H9 (cell line): Measurements from ENCODE around the gene PRKD2. TPM values are rescaled to one million over a fixed set of nuclear protein-coding genes. Genes with fewer than 3 reads are reported as not detected.

Experiments
- DNase-seq: peaks from one replicate; pipeline ENCODE4 v3.0.0-alpha.2; 2017
- H2AFZ ChIP-seq: one replicate; pipeline ENCODE4 v1.6.1; 2013; ENCODE audit warnings: mild to moderate bottlenecking, low read length, control low read depth, moderate library complexity
- H2AK5ac ChIP-seq: 2 replicates; pipeline ENCODE4 v1.6.1; 2013; ENCODE audit warnings: low read length, control low read depth, mixed read lengths; ENCODE audit not compliant: insufficient read length
- H2BK120ac ChIP-seq: one replicate; pipeline ENCODE4 v1.6.1; 2013; ENCODE audit warnings: low read depth, mild to moderate bottlenecking, low read length, control low read depth, inconsistent platforms; ENCODE audit not compliant: poor library complexity, severe bottlenecking
- H2BK12ac ChIP-seq: 2 replicates; pipeline ENCODE4 v1.6.1; 2013; ENCODE audit warnings: low read length, control low read depth, mixed read lengths, low read depth; ENCODE audit not compliant: insufficient read length
- H2BK15ac ChIP-seq: 2 replicates; pipeline ENCODE4 v1.6.1; 2013; ENCODE audit warnings: low read depth, low read length, control low read depth
- H2BK20ac ChIP-seq: one replicate; pipeline ENCODE4 v1.6.1; 2013; ENCODE audit warnings: low read depth, mild to moderate bottlenecking, low read length, control low read depth, inconsistent platforms; ENCODE audit not compliant: poor library complexity, severe bottlenecking
- H2BK5ac ChIP-seq: 2 replicates; pipeline ENCODE4 v1.6.1; 2013; ENCODE audit warnings: low read length, control low read depth, mixed read lengths; ENCODE audit not compliant: insufficient read length
- H3K14ac ChIP-seq: 2 replicates; pipeline ENCODE4 v1.6.1; 2013; ENCODE audit warnings: low read length, control low read depth; ENCODE audit not compliant: insufficient read depth
- H3K18ac ChIP-seq: 2 replicates; pipeline ENCODE4 v1.6.1; 2013; ENCODE audit warnings: low read depth, mild to moderate bottlenecking, mixed read lengths, low read length, control low read depth; ENCODE audit not compliant: insufficient read length
- H3K23ac ChIP-seq: 2 replicates; pipeline ENCODE4 v1.6.1; 2013; ENCODE audit warnings: low read length, control low read depth, mixed read lengths, low read depth; ENCODE audit not compliant: insufficient read length
- H3K23me2 ChIP-seq: 2 replicates; pipeline ENCODE4 v1.6.1; 2013; ENCODE audit warnings: low read depth, mild to moderate bottlenecking, mixed read lengths, low read length, control low read depth; ENCODE audit not compliant: insufficient read length, poor library complexity, severe bottlenecking
- H3K27ac ChIP-seq: 2 replicates; pipeline ENCODE4 v1.5.1; 2013; ENCODE audit warnings: low read length, control low read depth, mixed read lengths, low read depth; ENCODE audit not compliant: insufficient read length
- H3K27me3 ChIP-seq: 2 replicates; pipeline ENCODE4 v1.6.1; 2013; ENCODE audit warnings: low read length, control low read depth, inconsistent platforms; ENCODE audit not compliant: insufficient read depth
- H3K4ac ChIP-seq: 2 replicates; pipeline ENCODE4 v1.6.1; 2013; ENCODE audit warnings: low read depth, mild to moderate bottlenecking, control low read depth, inconsistent platforms, low read length, moderate library complexity
- H3K4me1 ChIP-seq: 2 replicates; pipeline ENCODE4 v1.6.1; 2013; ENCODE audit warnings: low read length, control low read depth, inconsistent platforms; ENCODE audit not compliant: insufficient read depth
- H3K4me2 ChIP-seq: 2 replicates; pipeline ENCODE4 v1.6.1; 2013; ENCODE audit warnings: low read length, control low read depth, mixed read lengths; ENCODE audit not compliant: insufficient read length, insufficient read depth
- H3K56ac ChIP-seq: 2 replicates; pipeline ENCODE4 v1.6.1; 2013; ENCODE audit warnings: low read depth, mild to moderate bottlenecking, mixed read lengths, low read length, control low read depth; ENCODE audit not compliant: insufficient read length
- H3K79me1 ChIP-seq: 2 replicates; pipeline ENCODE4 v1.6.1; 2013; ENCODE audit warnings: low read depth, mild to moderate bottlenecking, moderate library complexity, low read length, control low read depth, inconsistent platforms; ENCODE audit not compliant: insufficient read depth, poor library complexity, severe bottlenecking
- H3K79me2 ChIP-seq: 2 replicates; pipeline ENCODE4 v1.6.1; 2013; ENCODE audit warnings: low read length, control low read depth, inconsistent platforms; ENCODE audit not compliant: insufficient read depth
- H3K9ac ChIP-seq: 2 replicates; pipeline ENCODE4 v1.6.1; 2013; ENCODE audit warnings: low read length, control low read depth, mixed read lengths; ENCODE audit not compliant: insufficient read length; ENCODE audit errors: extremely low read depth
- H3K9me3 ChIP-seq: one replicate; pipeline ENCODE4 v1.6.1; 2013; ENCODE audit warnings: low read depth, low read length, inconsistent platforms; ENCODE audit not compliant: control insufficient read depth
- H3T11ph ChIP-seq: one replicate; pipeline ENCODE4 v1.6.1; 2013; ENCODE audit warnings: mild to moderate bottlenecking, low read length, control low read depth, inconsistent platforms
- H4K20me1 ChIP-seq: one replicate; pipeline ENCODE4 v1.6.1; 2013; ENCODE audit not compliant: control insufficient read depth, insufficient read length, insufficient read depth
- H4K5ac ChIP-seq: 2 replicates; pipeline ENCODE4 v1.6.1; 2013; ENCODE audit warnings: low read depth, mild to moderate bottlenecking, mixed read lengths, low read length, control low read depth; ENCODE audit not compliant: insufficient read length
- H4K8ac ChIP-seq: replicated peaks from 2 replicates; pipeline ENCODE4 v1.6.1; 2013; ENCODE audit warnings: low read length, control low read depth, mixed read lengths, low read depth; ENCODE audit not compliant: insufficient read length
- H4K91ac ChIP-seq: 2 replicates; pipeline ENCODE4 v1.6.1; 2013; ENCODE audit warnings: low read depth, mild to moderate bottlenecking, moderate library complexity, mixed read lengths, low read length, control low read depth; ENCODE audit not compliant: insufficient read length
- H3K27ac Mint-ChIP-seq, 3 experiments: 2 replicates in 2 of 3; 3 replicates in 1 of 3; pipeline ENCODE4 v1.8.0; 2020 to 2021; ENCODE audit warnings: mixed read lengths in 3 of 3, mild to moderate bottlenecking in 1 of 3, moderate library complexity in 1 of 3
- H3K27me3 Mint-ChIP-seq: 2 replicates; pipeline ENCODE4 v1.8.0; 2021; ENCODE audit warnings: low read depth, mild to moderate bottlenecking, moderate library complexity, mixed read lengths
- H3K36me3 Mint-ChIP-seq, 3 experiments: 2 replicates in 2 of 3; 3 replicates in 1 of 3; pipeline ENCODE4 v1.8.0; 2020 to 2021; ENCODE audit warnings: low read depth in 3 of 3, mixed read lengths in 3 of 3; ENCODE audit not compliant: insufficient read depth in 1 of 3
- H3K4me1 Mint-ChIP-seq, 2 experiments: 2 replicates each; pipeline ENCODE4 v1.8.0; 2020; ENCODE audit warnings: mixed read lengths in 2 of 2
- H3K4me3 Mint-ChIP-seq, 2 experiments: 2 replicates in 1 of 2; 3 replicates in 1 of 2; pipeline ENCODE4 v1.8.0; 2020 to 2021; ENCODE audit warnings: mild to moderate bottlenecking in 2 of 2, mixed read lengths in 2 of 2, moderate library complexity in 1 of 2
- H3K9me3 Mint-ChIP-seq, 2 experiments: 2 replicates in 1 of 2; 3 replicates in 1 of 2; pipeline ENCODE4 v1.8.0; 2020; ENCODE audit warnings: mild to moderate bottlenecking in 2 of 2, mixed read lengths in 2 of 2, moderate library complexity in 1 of 2
- CTCF ChIP-seq: fragments of 200-600 bp; sonication (generic); conservative IDR thresholded peaks from 3 replicates; pipeline ENCODE4 v1.8.0; 2021; ENCODE audit warnings: antibody characterized with exemption, mild to moderate bottlenecking
- WGBS: extraction: QIAGEN DNeasy Blood & Tissue Kit; methylation state at CpG from one replicate; pipeline ENCODE4 v1.1.7; 2013; ENCODE audit warnings: missing lambda C conversion rate, low lambda C conversion rate, mixed read lengths; ENCODE audit not compliant: insufficient read length; ENCODE audit errors: extremely low coverage; 5-methylcytosine and 5-hydroxymethylcytosine counted together
- total RNA-seq: library from RNA; stranded (reverse); gene quantifications from 2 replicates; pipeline ENCODE4 v1.2.1, GENCODE V29; 2021

The PRKD2 gene
- total RNA-seq, 1 experiment from 2014 or later = 60.7 TPM

DNA sequence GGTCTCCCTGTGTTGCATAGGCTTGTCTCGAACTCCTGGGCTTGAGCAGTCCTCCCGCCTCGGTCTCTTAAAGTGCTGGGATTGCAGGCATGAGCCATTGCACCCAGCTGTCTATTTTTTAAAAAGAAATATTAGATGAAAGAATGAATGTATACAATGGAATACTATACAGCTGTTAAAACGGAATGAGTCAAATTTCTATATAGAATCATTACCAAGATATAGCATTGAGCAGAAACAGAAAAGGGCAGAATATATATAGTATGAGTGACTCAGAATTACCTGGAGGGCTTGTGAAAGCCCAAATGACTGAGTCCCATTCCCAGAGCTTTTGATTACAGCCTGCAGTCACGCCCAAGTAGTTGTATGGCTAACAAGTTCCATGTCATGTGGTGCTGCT lies 60.4 kb downstream of the PRKD2 start:
- H4K8ac ChIP-seq = no peak overlapping the region
- H3K18ac ChIP-seq = no peak overlapping the region
- Mint-ChIP-seq H3K4me1 (peaks cover 22 to 33% of the 10 kb centered on the region in 2 experiments), H3K27ac (no peak overlapping the region), H3K27me3 (peaks cover 65% of the 10 kb centered on the region), H3K4me3 (no peak overlapping the region), H3K9me3 (no peaks in the 10 kb centered on the region), H3K36me3 (no peaks in the 10 kb centered on the region)
- no peaks in the 10 kb centered on the region for H4K20me1 ChIP-seq
- no peak overlapping the region for H2BK12ac ChIP-seq
- H3K4me1 ChIP-seq = 0 out of 2 replicates have a peak, but pooled peaks cover 2% of the 10 kb centered on the region
- H2BK20ac ChIP-seq = no peak overlapping the region
- peaks cover 15% of the 10 kb centered on the region for H3K23me2 ChIP-seq
- H3K56ac ChIP-seq = no peak overlapping the region
- H3K27me3 ChIP-seq = no peaks in the 10 kb centered on the region; the same call in 1 of the 2 replicates
- H3K9me3 ChIP-seq = no peaks in the 10 kb centered on the region
- no peaks in the 10 kb centered on the region for H3K79me1 ChIP-seq
- H3K9ac ChIP-seq = no peak overlapping the region
- H4K5ac ChIP-seq = no peak overlapping the region
- H3K27ac ChIP-seq = no peak overlapping the region
- no CpG with 5 or more reads among the region's 5 CpGs for WGBS
- H3K79me2 ChIP-seq = no peaks in the 10 kb centered on the region
- H2BK120ac ChIP-seq = no peak overlapping the region
- H4K91ac ChIP-seq = no peak overlapping the region
- H3K4me2 ChIP-seq = no peak overlapping the region
- H2BK5ac ChIP-seq = no peak overlapping the region
- no peak overlapping the region for H3K4ac ChIP-seq
- no peak for DNase-seq
- no peak for TF ChIP-seq CTCF
- H2AK5ac ChIP-seq = no peak overlapping the region
- no peak overlapping the region for H2BK15ac ChIP-seq
- H2AFZ ChIP-seq = no peak overlapping the region
- H3K23ac ChIP-seq = no peak overlapping the region
- no peak overlapping the region for H3T11ph ChIP-seq
- H3K14ac ChIP-seq = no peak overlapping the region
